ENCODE data around the gene SCLY.

DNA sequence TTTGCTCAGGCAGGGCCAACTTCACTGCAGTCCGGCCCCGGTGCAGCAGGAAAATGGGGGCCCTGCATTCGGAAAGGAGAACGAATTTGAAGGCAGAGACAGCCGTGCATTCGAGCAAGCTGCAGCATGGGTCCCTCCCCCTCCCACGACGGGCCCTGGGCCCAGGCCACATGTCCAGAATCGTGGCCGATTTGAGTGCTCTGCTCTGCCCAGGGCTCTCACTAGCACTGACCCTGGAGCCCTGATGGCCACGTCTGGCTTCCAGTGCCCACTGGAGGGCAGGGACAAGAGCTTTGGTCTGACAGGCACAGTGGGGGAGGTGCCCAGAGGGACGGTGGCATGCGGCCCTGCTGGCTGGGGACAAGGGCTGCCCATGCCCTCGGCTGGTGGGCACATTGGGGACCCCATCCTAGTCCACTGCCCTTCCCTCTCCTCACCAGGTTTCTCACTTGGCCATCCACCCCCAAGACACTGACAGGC lies 63.2 kb downstream of the SCLY start:
- no peak for TF ChIP-seq CTCF (IDR thresholded peaks at IDR 0.05)
- TF ChIP-seq REST (IDR thresholded peaks at IDR 0.05; ENCODE audit: low read depth, low read length) = no peak
- no peak for TF ChIP-seq TEAD4 (IDR thresholded peaks at IDR 0.05; ENCODE audit: borderline replicate concordance, insufficient read depth)
- no peak for TF ChIP-seq MEF2A (IDR thresholded peaks at IDR 0.05; ENCODE audit: borderline replicate concordance, low read depth)
- TF ChIP-seq TAF1 (IDR thresholded peaks at IDR 0.05; ENCODE audit: borderline replicate concordance, low read depth, low read length) = no peak
- TF ChIP-seq RXRA (IDR thresholded peaks at IDR 0.05; ENCODE audit: borderline replicate concordance, low read depth) = no peak
- TF ChIP-seq, protein P1, sequence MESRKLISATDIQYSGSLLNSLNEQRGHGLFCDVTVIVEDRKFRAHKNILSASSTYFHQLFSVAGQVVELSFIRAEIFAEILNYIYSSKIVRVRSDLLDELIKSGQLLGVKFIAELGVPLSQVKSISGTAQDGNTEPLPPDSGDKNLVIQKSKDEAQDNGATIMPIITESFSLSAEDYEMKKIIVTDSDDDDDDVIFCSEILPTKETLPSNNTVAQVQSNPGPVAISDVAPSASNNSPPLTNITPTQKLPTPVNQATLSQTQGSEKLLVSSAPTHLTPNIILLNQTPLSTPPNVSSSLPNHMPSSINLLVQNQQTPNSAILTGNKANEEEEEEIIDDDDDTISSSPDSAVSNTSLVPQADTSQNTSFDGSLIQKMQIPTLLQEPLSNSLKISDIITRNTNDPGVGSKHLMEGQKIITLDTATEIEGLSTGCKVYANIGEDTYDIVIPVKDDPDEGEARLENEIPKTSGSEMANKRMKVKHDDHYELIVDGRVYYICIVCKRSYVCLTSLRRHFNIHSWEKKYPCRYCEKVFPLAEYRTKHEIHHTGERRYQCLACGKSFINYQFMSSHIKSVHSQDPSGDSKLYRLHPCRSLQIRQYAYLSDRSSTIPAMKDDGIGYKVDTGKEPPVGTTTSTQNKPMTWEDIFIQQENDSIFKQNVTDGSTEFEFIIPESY (IDR thresholded peaks at IDR 0.05; ENCODE audit: borderline replicate concordance, low read depth) = no peak
- TF ChIP-seq EZH2phosphoT487 (IDR thresholded peaks at IDR 0.05; ENCODE audit: borderline replicate concordance, low read depth) = no peak
- TF ChIP-seq, protein P2, sequence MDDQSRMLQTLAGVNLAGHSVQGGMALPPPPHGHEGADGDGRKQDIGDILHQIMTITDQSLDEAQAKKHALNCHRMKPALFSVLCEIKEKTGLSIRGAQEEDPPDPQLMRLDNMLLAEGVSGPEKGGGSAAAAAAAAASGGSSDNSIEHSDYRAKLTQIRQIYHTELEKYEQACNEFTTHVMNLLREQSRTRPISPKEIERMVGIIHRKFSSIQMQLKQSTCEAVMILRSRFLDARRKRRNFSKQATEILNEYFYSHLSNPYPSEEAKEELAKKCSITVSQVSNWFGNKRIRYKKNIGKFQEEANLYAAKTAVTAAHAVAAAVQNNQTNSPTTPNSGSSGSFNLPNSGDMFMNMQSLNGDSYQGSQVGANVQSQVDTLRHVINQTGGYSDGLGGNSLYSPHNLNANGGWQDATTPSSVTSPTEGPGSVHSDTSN (IDR thresholded peaks at IDR 0.05) = no peak
- no peak for TF ChIP-seq FOXJ3 (CRISPR knock-in tag; IDR thresholded peaks at IDR 0.05)
- no peak for TF ChIP-seq FOSL2 (IDR thresholded peaks at IDR 0.05; ENCODE audit: borderline replicate concordance, low read depth)
- no peak for TF ChIP-seq NFIC (IDR thresholded peaks at IDR 0.05; ENCODE audit: borderline replicate concordance)
- TF ChIP-seq JUND (IDR thresholded peaks at IDR 0.05) = no peak
- TF ChIP-seq EP300 (IDR thresholded peaks at IDR 0.05; ENCODE audit: borderline replicate concordance in 1 of 2, low read depth in 1 of 2, low read length in 1 of 2) = no peak

Data from SK-N-SH (cell line).